ENCODE results near the gene CADM2.

The CADM2 gene

DNA sequence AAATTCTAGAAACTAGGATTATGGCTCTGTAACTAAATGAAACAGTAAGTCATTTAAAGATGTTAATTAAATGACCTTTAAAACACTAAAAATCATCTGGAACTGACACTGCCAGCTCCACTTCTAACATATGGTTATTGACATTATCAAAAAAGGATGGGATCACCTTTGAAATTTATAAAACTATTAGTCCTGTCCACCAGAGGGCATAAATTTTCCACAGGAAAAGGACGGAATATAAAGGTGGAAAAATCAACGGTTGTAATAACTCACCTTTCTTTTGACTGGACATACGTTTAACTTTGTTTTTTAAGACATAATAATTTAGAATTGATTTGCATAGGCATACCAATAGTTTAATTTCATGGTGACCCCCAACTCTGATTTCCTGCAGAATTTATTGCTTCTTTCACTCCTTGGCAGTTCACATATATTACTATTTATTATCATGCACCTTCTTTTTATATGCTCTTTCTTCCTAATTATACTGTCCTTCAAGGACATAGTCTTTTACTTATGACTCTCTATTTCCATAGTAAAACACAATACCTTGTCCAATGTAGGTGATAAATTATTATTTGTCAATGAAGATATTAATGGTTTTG lies 345.7 kb downstream of the CADM2 start:
- Mint-ChIP-seq H3K36me3 (ENCODE audit: low read depth) (no peaks in the 10 kb centered on the region), H3K27ac (no peak overlapping the region), H3K27me3 (ENCODE audit: low read depth) (no peaks in the 10 kb centered on the region), H3K9me3 (peaks cover 11% of the 10 kb centered on the region), H3K4me3 (no peak overlapping the region), H3K4me1 (ENCODE audit: low read depth) (no peaks in the 10 kb centered on the region)
- no peak for DNase-seq (ENCODE audit: low spot score)

DNA sequence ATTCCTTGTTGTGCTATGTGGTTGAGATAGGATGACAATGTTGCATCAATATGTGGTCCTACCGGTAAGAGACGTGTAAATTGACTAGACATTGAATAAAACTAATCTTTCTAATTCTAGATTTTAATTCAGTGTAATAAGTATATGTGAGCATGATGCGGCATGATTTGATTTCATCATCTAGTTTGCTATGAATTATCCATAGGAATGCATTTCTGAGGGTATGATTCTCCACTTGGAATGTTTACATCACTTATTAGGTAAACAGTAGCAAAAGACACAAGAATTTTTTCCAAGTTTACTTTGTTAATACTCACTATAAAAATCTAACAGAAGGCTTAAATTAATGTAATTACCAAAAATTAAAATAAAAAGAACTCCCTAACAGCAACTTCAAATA lies 353.5 kb downstream of the CADM2 start:
- H3K4me3 Mint-ChIP-seq, result no peak overlapping the region
- peaks cover 29% of the 10 kb centered on the region for H3K9me3 Mint-ChIP-seq
- no peak for DNase-seq (ENCODE audit: low spot score)
- no peaks in the 10 kb centered on the region for H3K4me1 Mint-ChIP-seq (ENCODE audit: low read depth)
- H3K27me3 Mint-ChIP-seq (ENCODE audit: low read depth), result no peaks in the 10 kb centered on the region
- H3K27ac Mint-ChIP-seq, result no peak overlapping the region
- no peaks in the 10 kb centered on the region for H3K36me3 Mint-ChIP-seq (ENCODE audit: low read depth)

DNA sequence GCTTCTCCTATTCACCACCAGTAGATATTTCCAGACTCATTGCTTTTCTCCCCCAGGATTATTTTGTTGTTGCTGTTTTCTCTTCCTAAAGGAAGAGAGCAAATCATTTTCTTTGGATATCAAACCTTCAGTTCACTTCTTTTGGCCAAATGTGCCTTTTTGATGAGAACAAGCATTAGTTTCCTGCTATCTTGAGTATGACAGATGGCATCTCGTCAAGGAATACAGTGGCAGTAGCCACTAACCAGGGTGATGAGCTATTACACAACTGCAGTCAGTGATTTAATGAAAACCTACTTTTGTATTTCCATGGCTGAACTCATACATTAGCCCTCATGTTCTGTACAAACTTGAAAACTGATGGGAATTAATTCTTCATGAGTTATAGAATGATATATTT lies 354.6 kb downstream of the CADM2 start:
- H3K27ac Mint-ChIP-seq, result no peak overlapping the region
- no peaks in the 10 kb centered on the region for H3K27me3 Mint-ChIP-seq (ENCODE audit: low read depth)
- H3K9me3 Mint-ChIP-seq, result peaks cover 29% of the 10 kb centered on the region
- H3K4me3 Mint-ChIP-seq, result no peak overlapping the region
- no peaks in the 10 kb centered on the region for H3K36me3 Mint-ChIP-seq (ENCODE audit: low read depth)
- no peaks in the 10 kb centered on the region for H3K4me1 Mint-ChIP-seq (ENCODE audit: low read depth)
- DNase-seq (ENCODE audit: low spot score), result no peak

DNA sequence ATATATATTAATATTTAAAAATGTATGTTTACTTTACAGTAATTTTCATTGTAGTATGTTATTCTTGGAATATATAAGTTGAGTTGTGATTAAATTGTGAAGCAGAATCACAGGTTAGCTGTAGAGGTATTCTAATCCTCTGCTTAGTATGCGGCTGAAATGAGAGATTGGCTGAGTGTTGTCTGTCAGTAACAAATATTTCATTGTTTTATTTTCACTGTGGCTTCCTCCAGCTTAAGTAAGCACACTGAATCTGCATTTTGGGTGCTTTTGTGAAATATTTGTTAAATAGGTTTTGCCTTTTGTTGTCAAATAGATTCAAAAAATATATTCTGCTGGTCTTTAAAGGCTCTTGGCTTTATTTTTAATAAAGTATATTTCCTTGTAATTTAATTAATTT lies 357.5 kb downstream of the CADM2 start:
- no peaks in the 10 kb centered on the region for H3K27me3 Mint-ChIP-seq (ENCODE audit: low read depth)
- H3K36me3 Mint-ChIP-seq (ENCODE audit: low read depth), result no peaks in the 10 kb centered on the region
- no peak for DNase-seq (ENCODE audit: low spot score)
- H3K4me1 Mint-ChIP-seq (ENCODE audit: low read depth), result no peaks in the 10 kb centered on the region
- no peak overlapping the region for H3K27ac Mint-ChIP-seq
- no peak overlapping the region for H3K4me3 Mint-ChIP-seq
- H3K9me3 Mint-ChIP-seq, result peaks cover 28% of the 10 kb centered on the region

DNA sequence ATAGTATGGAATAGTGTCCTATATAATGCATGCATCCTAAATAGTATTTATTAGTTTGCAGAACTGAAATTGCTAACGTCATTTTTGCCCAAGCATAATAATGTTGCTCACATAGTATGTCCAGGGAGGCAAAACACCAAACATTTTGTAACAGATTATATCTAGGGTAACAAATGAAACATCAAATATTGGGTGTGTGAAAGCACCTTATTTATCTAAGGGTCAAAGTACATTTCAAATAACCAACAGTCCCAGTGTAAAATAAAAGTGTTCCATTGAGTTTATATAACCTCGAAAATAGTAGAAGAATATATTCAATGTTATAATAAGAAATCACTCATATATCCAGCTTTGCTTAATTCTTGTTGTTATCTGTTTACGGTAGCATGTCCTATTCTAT lies 363.1 kb downstream of the CADM2 start:
- Mint-ChIP-seq H3K27me3 (ENCODE audit: low read depth) (no peaks in the 10 kb centered on the region), H3K9me3 (peaks cover 19% of the 10 kb centered on the region), H3K4me1 (ENCODE audit: low read depth) (no peaks in the 10 kb centered on the region), H3K36me3 (ENCODE audit: low read depth) (no peaks in the 10 kb centered on the region), H3K4me3 (no peak overlapping the region), H3K27ac (no peak overlapping the region)
- DNase-seq (ENCODE audit: low spot score), result no peak

DNA sequence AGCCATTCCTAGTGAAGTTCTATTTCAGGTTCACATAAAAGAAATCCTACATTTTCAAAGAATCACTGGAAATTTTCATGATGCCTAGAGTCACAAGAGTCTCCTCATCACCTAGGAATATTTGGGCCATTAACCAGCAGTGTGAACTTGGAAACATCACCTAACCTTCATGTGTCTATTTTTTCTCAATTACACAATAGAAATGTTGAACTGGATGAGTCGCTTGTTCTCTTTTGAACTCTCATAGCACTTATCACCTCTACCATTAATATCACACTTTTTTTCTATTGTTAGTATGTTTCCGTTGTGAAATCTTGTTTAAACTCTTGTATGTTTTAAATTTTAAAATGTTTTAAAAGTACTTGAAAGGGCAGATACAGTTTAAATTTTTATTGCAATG lies 371.3 kb downstream of the CADM2 start:
- H3K27ac Mint-ChIP-seq, result no peak overlapping the region
- H3K9me3 Mint-ChIP-seq, result peaks cover under 1% of the 10 kb centered on the region
- no peak for DNase-seq (ENCODE audit: low spot score)
- no peaks in the 10 kb centered on the region for H3K27me3 Mint-ChIP-seq (ENCODE audit: low read depth)
- H3K36me3 Mint-ChIP-seq (ENCODE audit: low read depth), result no peaks in the 10 kb centered on the region
- H3K4me3 Mint-ChIP-seq, result no peak overlapping the region
- H3K4me1 Mint-ChIP-seq (ENCODE audit: low read depth), result no peaks in the 10 kb centered on the region

DNA sequence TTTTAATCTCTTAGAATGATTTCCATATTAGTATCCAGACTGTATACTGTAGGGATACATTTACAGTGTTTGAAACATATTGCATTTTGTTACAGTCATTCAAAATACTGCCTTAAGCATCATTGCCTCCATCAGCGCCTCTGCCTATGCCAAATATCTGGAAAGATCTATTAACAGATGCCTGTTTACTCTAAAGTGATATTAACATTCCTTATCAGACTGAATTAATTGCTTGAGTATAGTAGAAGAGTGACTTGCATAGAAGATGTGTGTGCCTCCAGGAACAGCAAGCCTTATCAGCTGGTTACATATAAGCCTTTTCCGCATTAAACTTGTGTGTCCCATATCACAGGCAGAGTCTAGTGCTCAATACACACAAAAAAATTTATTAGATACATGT lies 379.1 kb downstream of the CADM2 start:
- H3K4me1 Mint-ChIP-seq (ENCODE audit: low read depth), result no peaks in the 10 kb centered on the region
- H3K36me3 Mint-ChIP-seq (ENCODE audit: low read depth), result no peaks in the 10 kb centered on the region
- H3K27ac Mint-ChIP-seq, result no peak overlapping the region
- peaks cover 4% of the 10 kb centered on the region for H3K9me3 Mint-ChIP-seq
- no peaks in the 10 kb centered on the region for H3K27me3 Mint-ChIP-seq (ENCODE audit: low read depth)
- DNase-seq (ENCODE audit: low spot score), result no peak
- no peak overlapping the region for H3K4me3 Mint-ChIP-seq

DNA sequence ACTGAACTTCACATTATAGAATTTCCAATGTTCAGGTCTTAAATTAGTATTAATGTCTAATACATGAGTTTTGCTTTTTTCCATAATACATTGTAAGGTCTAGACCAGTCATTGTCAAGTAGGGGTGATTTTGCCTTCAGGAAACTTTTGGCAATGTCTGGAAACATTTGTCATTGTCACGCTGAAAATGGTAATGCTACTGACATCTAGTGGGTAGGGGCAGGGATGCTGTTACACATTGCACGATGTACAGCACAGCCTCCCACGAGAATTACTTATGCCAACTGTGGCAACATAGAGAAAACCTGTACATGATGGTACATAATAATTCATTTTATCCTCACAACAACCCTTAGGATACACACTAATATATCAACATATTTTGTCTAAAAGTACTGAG lies 384.1 kb downstream of the CADM2 start:
- Mint-ChIP-seq H3K9me3 (peaks cover 2% of the 10 kb centered on the region), H3K4me1 (ENCODE audit: low read depth) (no peaks in the 10 kb centered on the region), H3K27ac (no peak overlapping the region), H3K36me3 (ENCODE audit: low read depth) (no peaks in the 10 kb centered on the region), H3K27me3 (ENCODE audit: low read depth) (no peaks in the 10 kb centered on the region), H3K4me3 (no peak overlapping the region)
- no peak for DNase-seq (ENCODE audit: low spot score)

DNA sequence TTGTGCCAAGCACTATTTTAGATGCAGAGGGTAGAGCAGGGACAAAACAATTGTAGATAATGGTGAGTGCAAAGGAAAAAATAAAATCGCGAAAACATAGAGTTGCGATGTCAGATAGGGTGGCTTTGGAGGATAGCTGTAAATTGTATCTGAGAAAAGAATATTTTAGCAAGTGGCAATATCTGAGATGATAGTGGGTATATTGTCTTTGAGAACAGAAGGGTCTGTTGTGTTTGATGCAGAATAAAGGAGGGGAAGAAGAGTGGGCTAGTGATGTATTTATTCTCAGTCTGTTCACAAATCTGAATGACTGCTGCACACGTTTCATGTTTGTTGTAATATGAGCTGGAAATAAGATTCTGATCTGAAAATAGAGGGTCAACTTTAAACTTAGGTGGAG lies 396.8 kb downstream of the CADM2 start:
- Mint-ChIP-seq H3K36me3 (ENCODE audit: low read depth) (no peaks in the 10 kb centered on the region), H3K4me3 (no peak overlapping the region), H3K27me3 (ENCODE audit: low read depth) (no peaks in the 10 kb centered on the region), H3K4me1 (ENCODE audit: low read depth) (no peaks in the 10 kb centered on the region), H3K27ac (no peak overlapping the region), H3K9me3 (peaks cover 10% of the 10 kb centered on the region)
- no peak for DNase-seq (ENCODE audit: low spot score)

DNA sequence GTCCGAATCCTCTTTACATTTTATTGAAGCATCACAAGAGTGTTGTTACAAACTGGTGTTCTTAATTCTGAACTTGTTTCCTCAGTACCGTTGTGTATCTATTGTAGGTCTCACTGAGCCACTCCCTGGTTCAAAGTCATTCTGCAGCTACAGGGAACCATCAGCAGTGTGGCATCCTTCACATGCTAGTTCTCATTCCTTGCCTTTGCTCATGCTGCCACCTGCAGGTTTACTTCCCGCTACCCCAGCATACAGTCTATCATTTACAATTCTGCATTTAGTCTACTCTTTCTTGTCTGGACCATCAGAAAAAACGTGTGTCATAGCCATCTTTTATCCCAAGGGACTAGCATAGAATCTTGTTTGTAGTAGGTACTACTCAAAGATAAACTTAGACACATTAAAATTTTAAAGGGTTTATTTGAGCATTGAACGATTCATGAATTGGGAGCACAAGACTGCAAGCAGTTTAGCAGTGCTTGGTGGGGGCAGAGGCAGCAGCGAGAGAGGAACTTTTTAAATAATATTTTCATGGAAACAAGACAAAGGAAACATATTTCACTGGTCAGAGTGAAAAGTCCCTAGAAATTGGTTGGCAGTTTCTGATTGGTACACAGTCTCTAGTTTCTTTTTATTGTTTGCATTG lies 402.1 kb downstream of the CADM2 start:
- no peaks in the 10 kb centered on the region for H3K36me3 Mint-ChIP-seq (ENCODE audit: low read depth)
- H3K9me3 Mint-ChIP-seq, result peaks cover 12% of the 10 kb centered on the region
- no peak overlapping the region for H3K27ac Mint-ChIP-seq
- no peak overlapping the region for H3K4me3 Mint-ChIP-seq
- H3K4me1 Mint-ChIP-seq (ENCODE audit: low read depth), result no peaks in the 10 kb centered on the region
- DNase-seq (ENCODE audit: low spot score), result no peak
- no peaks in the 10 kb centered on the region for H3K27me3 Mint-ChIP-seq (ENCODE audit: low read depth)

DNA sequence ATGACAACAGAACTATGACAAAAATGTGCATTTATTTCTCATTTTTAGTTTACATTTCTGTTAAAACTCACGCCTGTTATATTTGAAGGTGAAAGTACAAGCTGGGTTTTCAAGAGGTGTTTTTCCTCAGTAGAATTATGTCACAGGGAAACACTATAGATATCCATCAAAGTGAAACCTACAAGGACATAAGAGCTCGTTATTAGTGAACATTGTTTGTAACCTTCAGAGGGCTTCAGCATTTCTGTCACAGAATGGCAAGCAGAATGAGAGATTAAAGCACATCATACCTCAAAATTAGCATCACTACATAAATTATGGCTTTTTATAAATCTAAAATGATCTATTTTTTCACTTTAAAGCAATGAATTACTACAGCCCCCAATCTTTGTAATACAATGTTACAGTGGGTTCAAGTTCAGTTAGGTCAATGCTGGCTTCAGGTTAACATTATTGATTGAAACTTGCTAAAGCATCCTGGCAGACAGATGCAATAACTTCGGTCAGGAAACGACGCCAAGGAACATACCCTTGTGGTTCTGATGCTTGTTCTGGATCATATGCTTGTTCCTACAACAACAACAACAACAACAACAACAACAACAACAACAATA lies 405.6 kb downstream of the CADM2 start:
- Mint-ChIP-seq H3K4me3 (no peak overlapping the region), H3K9me3 (peaks cover 3% of the 10 kb centered on the region)

DNA sequence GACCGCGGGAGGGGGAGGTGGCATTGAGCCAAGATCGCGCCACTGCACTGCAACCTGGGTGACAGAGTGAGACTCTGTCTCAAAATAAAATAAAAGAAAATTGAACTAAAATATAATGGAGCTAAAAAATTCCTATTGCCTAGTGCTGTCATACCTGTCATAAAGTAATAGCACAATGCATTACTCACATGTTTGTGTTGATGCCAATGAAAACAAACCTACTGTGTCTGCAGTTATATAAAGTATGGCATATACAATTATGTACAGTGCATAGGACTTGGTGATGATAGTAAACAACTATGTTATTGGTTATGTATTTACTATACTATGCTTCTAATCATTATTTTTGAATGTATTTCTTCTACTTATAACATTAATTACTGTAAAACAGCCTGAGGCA lies 411.6 kb downstream of the CADM2 start:
- H3K4me1 Mint-ChIP-seq (ENCODE audit: low read depth), result no peaks in the 10 kb centered on the region
- no peak overlapping the region for H3K27ac Mint-ChIP-seq
- DNase-seq (ENCODE audit: low spot score), result no peak
- no peaks in the 10 kb centered on the region for H3K36me3 Mint-ChIP-seq (ENCODE audit: low read depth)
- H3K27me3 Mint-ChIP-seq (ENCODE audit: low read depth), result no peaks in the 10 kb centered on the region
- no peak overlapping the region for H3K4me3 Mint-ChIP-seq
- peaks cover 10% of the 10 kb centered on the region for H3K9me3 Mint-ChIP-seq

More for the DNA sequence above, 405.6 kb downstream of the CADM2 start:
- Mint-ChIP-seq H3K4me1 (ENCODE audit: low read depth) (no peaks in the 10 kb centered on the region), H3K36me3 (ENCODE audit: low read depth) (no peaks in the 10 kb centered on the region), H3K27me3 (ENCODE audit: low read depth) (no peaks in the 10 kb centered on the region), H3K27ac (no peak overlapping the region)
- no peak for DNase-seq (ENCODE audit: low spot score)

DNA sequence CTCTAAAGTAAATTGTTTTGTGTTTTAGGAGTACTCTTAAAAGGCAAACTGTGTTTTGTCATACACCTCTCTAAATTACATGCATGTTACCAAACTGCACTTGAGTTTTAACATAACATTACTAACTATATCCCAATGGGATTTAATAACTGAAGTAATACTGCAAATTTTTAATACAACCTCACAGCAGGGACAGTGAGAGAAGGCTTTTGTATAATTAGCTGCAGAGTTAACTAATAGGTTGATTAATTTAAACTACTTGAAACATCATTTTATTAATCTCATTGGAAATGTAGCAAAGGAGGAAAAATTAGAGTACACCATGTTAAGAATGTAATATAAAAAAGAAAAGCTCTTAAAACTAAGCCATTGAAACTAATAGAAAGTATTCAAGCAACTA lies 417.3 kb downstream of the CADM2 start:
- H3K4me1 Mint-ChIP-seq (ENCODE audit: low read depth), result no peaks in the 10 kb centered on the region
- peaks cover 18% of the 10 kb centered on the region for H3K9me3 Mint-ChIP-seq
- no peaks in the 10 kb centered on the region for H3K27me3 Mint-ChIP-seq (ENCODE audit: low read depth)
- no peak overlapping the region for H3K27ac Mint-ChIP-seq
- H3K36me3 Mint-ChIP-seq (ENCODE audit: low read depth), result no peaks in the 10 kb centered on the region
- no peak overlapping the region for H3K4me3 Mint-ChIP-seq
- no peak for DNase-seq (ENCODE audit: low spot score)

DNA sequence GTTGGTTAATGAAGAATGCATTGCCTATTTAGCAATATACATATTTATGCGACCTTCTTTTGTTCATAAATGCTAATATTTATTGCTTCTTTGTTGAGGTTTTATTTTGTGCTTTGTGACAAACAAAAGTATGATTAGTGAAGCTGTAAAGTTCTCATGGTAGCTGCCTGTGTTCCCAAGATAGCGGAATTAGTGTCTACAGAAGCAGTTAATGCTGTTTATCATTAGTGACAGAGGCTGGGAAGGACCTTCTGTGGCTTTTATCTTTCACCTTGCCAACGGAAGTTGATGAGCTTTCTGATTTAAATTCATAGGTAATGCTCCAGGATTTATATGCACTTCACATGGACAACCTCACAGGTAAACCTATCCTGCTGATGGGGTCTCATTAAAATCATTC lies 418.3 kb downstream of the CADM2 start:
- no peaks in the 10 kb centered on the region for H3K36me3 Mint-ChIP-seq (ENCODE audit: low read depth)
- DNase-seq (ENCODE audit: low spot score), result no peak
- no peak overlapping the region for H3K4me3 Mint-ChIP-seq
- no peaks in the 10 kb centered on the region for H3K4me1 Mint-ChIP-seq (ENCODE audit: low read depth)
- no peaks in the 10 kb centered on the region for H3K27me3 Mint-ChIP-seq (ENCODE audit: low read depth)
- H3K9me3 Mint-ChIP-seq, result peaks cover 18% of the 10 kb centered on the region
- H3K27ac Mint-ChIP-seq, result no peak overlapping the region

DNA sequence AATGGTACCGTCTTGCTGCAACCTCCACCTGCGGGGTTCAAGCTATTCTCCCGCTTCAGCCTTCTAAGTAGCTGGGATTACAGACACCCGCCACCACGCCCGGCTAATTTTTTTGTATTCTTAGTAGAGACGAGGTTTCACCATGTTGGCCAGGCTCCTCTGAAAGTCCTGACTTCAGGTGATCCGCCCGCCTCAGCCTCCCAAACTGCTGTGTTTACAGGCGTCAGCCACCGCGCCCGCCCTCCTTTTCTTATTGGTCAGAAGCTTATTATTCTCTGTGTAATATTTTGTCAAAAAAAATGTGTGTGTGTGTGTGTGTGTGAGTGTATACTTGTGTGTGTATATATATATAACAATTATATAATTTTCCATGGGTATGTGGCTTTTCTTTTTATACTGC lies 425.6 kb downstream of the CADM2 start:
- peaks cover 8% of the 10 kb centered on the region for H3K9me3 Mint-ChIP-seq
- H3K4me3 Mint-ChIP-seq, result no peak overlapping the region
- H3K4me1 Mint-ChIP-seq (ENCODE audit: low read depth), result no peaks in the 10 kb centered on the region
- DNase-seq (ENCODE audit: low spot score), result no peak
- no peaks in the 10 kb centered on the region for H3K27me3 Mint-ChIP-seq (ENCODE audit: low read depth)
- no peaks in the 10 kb centered on the region for H3K36me3 Mint-ChIP-seq (ENCODE audit: low read depth)
- no peak overlapping the region for H3K27ac Mint-ChIP-seq

Measured in T-helper 2 cell treated with Interferon-gamma antibody and Interleukin-4, amounts not matched to agents 5 μg/mL and 100 μg/mL, for 36 hours (primary cell).